Measurements from ENCODE around the gene PLAC8. TPM values are rescaled to one million over a fixed set of nuclear protein-coding genes. Genes with fewer than 3 reads are reported as not detected.

The PLAC8 gene
- polyA plus RNA-seq (2013, experiment 1 of 2), result 33.2 TPM
- polyA plus RNA-seq (2013, experiment 2 of 2), result 36.4 TPM

- H2AFZ ChIP-seq (ENCODE audit: low read depth, low read length), result no peak within 1 kb of the TSS
- H2BK12ac ChIP-seq (ENCODE audit: low read length in 2 of 2), result peak within 1 kb of the TSS in 1 of 2 experiments; percentile 47
- DNase-seq, result peak; percentile 72
- H3K9me3 ChIP-seq (ENCODE audit: control insufficient read depth, low read length), result no peaks in the 10 kb centered on the region
- H3K27me3 ChIP-seq (ENCODE audit: control insufficient read depth in 1 of 2, insufficient read depth in 1 of 2, low read length in 2 of 2), result peaks cover 0 to 8% of the 10 kb centered on the region in 2 experiments
- peak within 1 kb of the TSS; percentile 40 for H3K27ac ChIP-seq (ENCODE audit: low read length, poor library complexity, severe bottlenecking)
- no peak within 1 kb of the TSS for H4K91ac ChIP-seq (ENCODE audit: low read length)
- no peak within 1 kb of the TSS for H2BK15ac ChIP-seq (ENCODE audit: low read depth, poor library complexity, severe bottlenecking)
- H3K4ac ChIP-seq (ENCODE audit: low read depth in 1 of 2, low read length in 2 of 2), result no peak within 1 kb of the TSS
- H3K23ac ChIP-seq (ENCODE audit: low read length in 2 of 2), result no peak within 1 kb of the TSS
- H3K18ac ChIP-seq (ENCODE audit: low read depth in 1 of 2, low read length in 2 of 2), result peak within 1 kb of the TSS in 1 of 2 experiments; percentile 77
- H3K9ac ChIP-seq (ENCODE audit: low read length), result no peak within 1 kb of the TSS
- no peak within 1 kb of the TSS for H3K4me3 ChIP-seq (ENCODE audit: insufficient read depth in 1 of 2, low read depth in 1 of 2, low read length in 2 of 2)
- H2BK5ac ChIP-seq (ENCODE audit: low read depth, low read length, poor library complexity, severe bottlenecking), result no peak within 1 kb of the TSS
- H3K4me1 ChIP-seq (ENCODE audit: control insufficient read depth, insufficient read depth, low read depth, low read length), result peaks cover 3% of the 10 kb centered on the region
- no peak within 1 kb of the TSS for H2BK120ac ChIP-seq (ENCODE audit: low read depth, low read length)
- H3K14ac ChIP-seq (ENCODE audit: low read length in 2 of 2), result peak within 1 kb of the TSS in 1 of 2 experiments; percentile 9
- H4K8ac ChIP-seq (ENCODE audit: low read length), result no peak within 1 kb of the TSS
- H2AK5ac ChIP-seq (ENCODE audit: low read length, severe bottlenecking), result peak within 1 kb of the TSS; percentile 80
- no peaks in the 10 kb centered on the region for H3K36me3 ChIP-seq (ENCODE audit: control insufficient read depth in 1 of 2, insufficient read depth in 2 of 2, low read depth in 1 of 2, low read length in 2 of 2)
- H3K4me2 ChIP-seq (ENCODE audit: low read length, poor library complexity, severe bottlenecking), result no peak within 1 kb of the TSS
- 21% methylated on average over 5 of the region's 5 CpGs for whole genome bisulfite sequencing
- H3K79me1 ChIP-seq (replicated peaks; ENCODE audit: low read length, poor library complexity, severe bottlenecking), result no peaks in the 10 kb centered on the region
Measured at GRCh38 chr4:83114576-83114975, at the start of gene PLAC8. Gene PLAC8, minus strand, starts transcription at chr4:83114729. Its CDS starts 6,808 bp downstream, at chr4:83107921.

GRCh38 chr4:83153417-83153816 is 38.9 kb upstream of the PLAC8 start:
- Histone ChIP-seq H2BK15ac (ENCODE audit: low read depth, poor library complexity, severe bottlenecking) (no peak overlapping the region), H3K36me3 (ENCODE audit: control insufficient read depth in 1 of 2, insufficient read depth in 2 of 2, low read depth in 1 of 2, low read length in 2 of 2) (no peaks in the 10 kb centered on the region), H4K91ac (ENCODE audit: low read length) (no peak overlapping the region), H2BK120ac (ENCODE audit: low read depth, low read length) (no peak overlapping the region), H3K4me1 (ENCODE audit: control insufficient read depth, insufficient read depth, low read depth, low read length) (no peaks in the 10 kb centered on the region), H3K14ac (ENCODE audit: low read length in 2 of 2) (no peak overlapping the region), H2BK5ac (ENCODE audit: low read depth, low read length, poor library complexity, severe bottlenecking) (no peak overlapping the region), H3K4me2 (ENCODE audit: low read length, poor library complexity, severe bottlenecking) (no peak overlapping the region), H2AFZ (ENCODE audit: low read depth, low read length) (no peak overlapping the region), H3K4me3 (ENCODE audit: insufficient read depth in 1 of 2, low read depth in 1 of 2, low read length in 2 of 2) (no peak overlapping the region), H3K23ac (ENCODE audit: low read length in 2 of 2) (no peak overlapping the region), H3K9ac (ENCODE audit: low read length) (no peak overlapping the region), H3K27me3 (ENCODE audit: control insufficient read depth in 1 of 2, insufficient read depth in 1 of 2, low read length in 2 of 2) (peaks cover 0 to 14% of the 10 kb centered on the region in 2 experiments), H3K18ac (ENCODE audit: low read depth in 1 of 2, low read length in 2 of 2) (no peak overlapping the region), H3K27ac (ENCODE audit: low read length, poor library complexity, severe bottlenecking) (no peak overlapping the region), H3K4ac (ENCODE audit: low read depth in 1 of 2, low read length in 2 of 2) (no peak overlapping the region), H2AK5ac (ENCODE audit: low read length, severe bottlenecking) (no peak overlapping the region), H3K79me1 (replicated peaks; ENCODE audit: low read length, poor library complexity, severe bottlenecking) (no peaks in the 10 kb centered on the region), H2BK12ac (ENCODE audit: low read length in 2 of 2) (no peak overlapping the region), H3K9me3 (ENCODE audit: control insufficient read depth, low read length) (no peaks in the 10 kb centered on the region), H4K8ac (ENCODE audit: low read length) (no peak overlapping the region)
- 90% methylated on average over 2 of the region's 2 CpGs for WGBS
- no peak for DNase-seq

GRCh38 chr4:83152746-83153145 is 38.2 kb upstream of the PLAC8 start:
- Histone ChIP-seq H4K8ac (ENCODE audit: low read length) (no peak overlapping the region), H3K4me2 (ENCODE audit: low read length, poor library complexity, severe bottlenecking) (no peak overlapping the region), H3K9me3 (ENCODE audit: control insufficient read depth, low read length) (no peaks in the 10 kb centered on the region), H3K4me3 (ENCODE audit: insufficient read depth in 1 of 2, low read depth in 1 of 2, low read length in 2 of 2) (no peak overlapping the region), H3K27ac (ENCODE audit: low read length, poor library complexity, severe bottlenecking) (no peak overlapping the region), H2AFZ (ENCODE audit: low read depth, low read length) (no peak overlapping the region), H3K79me1 (replicated peaks; ENCODE audit: low read length, poor library complexity, severe bottlenecking) (no peaks in the 10 kb centered on the region), H3K27me3 (ENCODE audit: control insufficient read depth in 1 of 2, insufficient read depth in 1 of 2, low read length in 2 of 2) (peaks cover 0 to 9% of the 10 kb centered on the region in 2 experiments), H3K18ac (ENCODE audit: low read depth in 1 of 2, low read length in 2 of 2) (no peak overlapping the region), H3K23ac (ENCODE audit: low read length in 2 of 2) (no peak overlapping the region), H2BK5ac (ENCODE audit: low read depth, low read length, poor library complexity, severe bottlenecking) (no peak overlapping the region), H2BK15ac (ENCODE audit: low read depth, poor library complexity, severe bottlenecking) (no peak overlapping the region), H2BK120ac (ENCODE audit: low read depth, low read length) (no peak overlapping the region), H2AK5ac (ENCODE audit: low read length, severe bottlenecking) (no peak overlapping the region), H2BK12ac (ENCODE audit: low read length in 2 of 2) (no peak overlapping the region), H3K14ac (ENCODE audit: low read length in 2 of 2) (no peak overlapping the region), H3K4ac (ENCODE audit: low read depth in 1 of 2, low read length in 2 of 2) (no peak overlapping the region), H3K4me1 (ENCODE audit: control insufficient read depth, insufficient read depth, low read depth, low read length) (no peaks in the 10 kb centered on the region), H3K9ac (ENCODE audit: low read length) (no peak overlapping the region), H4K91ac (ENCODE audit: low read length) (no peak overlapping the region), H3K36me3 (ENCODE audit: control insufficient read depth in 1 of 2, insufficient read depth in 2 of 2, low read depth in 1 of 2, low read length in 2 of 2) (no peaks in the 10 kb centered on the region)
- 91% methylated on average over 4 of the region's 6 CpGs for WGBS
- DNase-seq, result no peak

GRCh38 chr4:83151651-83152050 is 37.1 kb upstream of the PLAC8 start:
- Histone ChIP-seq H3K14ac (ENCODE audit: low read length in 2 of 2) (no peak overlapping the region), H3K36me3 (ENCODE audit: control insufficient read depth in 1 of 2, insufficient read depth in 2 of 2, low read depth in 1 of 2, low read length in 2 of 2) (no peaks in the 10 kb centered on the region), H3K27ac (ENCODE audit: low read length, poor library complexity, severe bottlenecking) (no peak overlapping the region), H3K23ac (ENCODE audit: low read length in 2 of 2) (no peak overlapping the region), H3K4ac (ENCODE audit: low read depth in 1 of 2, low read length in 2 of 2) (no peak overlapping the region), H3K27me3 (ENCODE audit: control insufficient read depth in 1 of 2, insufficient read depth in 1 of 2, low read length in 2 of 2) (peaks cover 0 to 16% of the 10 kb centered on the region in 2 experiments), H2BK120ac (ENCODE audit: low read depth, low read length) (no peak overlapping the region), H2BK12ac (ENCODE audit: low read length in 2 of 2) (no peak overlapping the region), H3K9me3 (ENCODE audit: control insufficient read depth, low read length) (no peaks in the 10 kb centered on the region), H2AFZ (ENCODE audit: low read depth, low read length) (no peak overlapping the region), H3K18ac (ENCODE audit: low read depth in 1 of 2, low read length in 2 of 2) (no peak overlapping the region), H2BK5ac (ENCODE audit: low read depth, low read length, poor library complexity, severe bottlenecking) (no peak overlapping the region), H2BK15ac (ENCODE audit: low read depth, poor library complexity, severe bottlenecking) (no peak overlapping the region), H4K8ac (ENCODE audit: low read length) (no peak overlapping the region), H3K4me2 (ENCODE audit: low read length, poor library complexity, severe bottlenecking) (no peak overlapping the region), H3K79me1 (replicated peaks; ENCODE audit: low read length, poor library complexity, severe bottlenecking) (no peaks in the 10 kb centered on the region), H3K4me1 (ENCODE audit: control insufficient read depth, insufficient read depth, low read depth, low read length) (no peaks in the 10 kb centered on the region), H3K4me3 (ENCODE audit: insufficient read depth in 1 of 2, low read depth in 1 of 2, low read length in 2 of 2) (no peak overlapping the region), H2AK5ac (ENCODE audit: low read length, severe bottlenecking) (no peak overlapping the region), H4K91ac (ENCODE audit: low read length) (no peak overlapping the region), H3K9ac (ENCODE audit: low read length) (no peak overlapping the region)
- DNase-seq, result no peak
